Tibial nerve (tissue), 4 donors: ENCODE results near the gene KAT2A. TPM values are rescaled to one million over a fixed set of nuclear protein-coding genes. Genes with fewer than 3 reads are reported as not detected.

ENCODE experiments used
- DNase-seq, 2 donors: peaks; one replicate each; pipeline ENCODE4 v3.0.0-alpha.2; 2019; ENCODE audit warnings: low spot score in 2 of 2
- H3K27ac ChIP-seq, 4 donors: fragments of 200-600 bp; sonication (generic) in 3 of 4; one replicate each; pipeline ENCODE4 v1.5.1; 2017 to 2019; ENCODE audit warnings: mild to moderate bottlenecking in 1 of 4
- H3K27me3 ChIP-seq, 2 donors: fragments of 200-600 bp; sonication (generic) in 1 of 2; one replicate each; pipeline versions ENCODE4 v1.5.1 to v1.6.0; 2017 to 2019
- H3K36me3 ChIP-seq, 3 donors: fragments of 200-600 bp; sonication (generic); one replicate each; pipeline ENCODE4 v1.5.1; 2018 to 2019
- H3K4me1 ChIP-seq, 4 donors: fragments of 200-600 bp; sonication (generic) in 3 of 4; one replicate each; pipeline ENCODE4 v1.5.1; 2017 to 2019
- H3K4me3 ChIP-seq, 4 donors: fragments of 200-600 bp; sonication (generic) in 3 of 4; one replicate each; pipeline ENCODE4 v1.5.1; 2017 to 2019; ENCODE audit warnings: mild to moderate bottlenecking in 1 of 4, moderate library complexity in 1 of 4
- H3K9me3 ChIP-seq, 4 donors: fragments of 200-600 bp; sonication (generic) in 3 of 4; one replicate each; pipeline ENCODE4 v1.5.1; 2017 to 2019
- EP300 ChIP-seq, 2 donors: sonication (generic); formaldehyde crosslinking; IDR thresholded peaks; one replicate each; pipeline ENCODE4 v1.6.1; 2017; ENCODE audit warnings: antibody characterized with exemption in 2 of 2, mild to moderate bottlenecking in 1 of 2
- POLR2A ChIP-seq, 2 donors: fragments of 450-650 bp; IDR thresholded peaks; one replicate each; pipeline ENCODE4 v1.6.1; 2017; ENCODE audit warnings: antibody characterized with exemption in 2 of 2, mild to moderate bottlenecking in 2 of 2, moderate library complexity in 2 of 2
- WGBS, 2 donors: methylation state at CpG; one replicate each; pipeline ENCODE4 v1.1.5; 2018; 5-methylcytosine and 5-hydroxymethylcytosine counted together
- total RNA-seq, 4 donors: library from RNA; depleted of rRNA; stranded (reverse); fragments of >200 nt; gene quantifications; one replicate each; pipeline ENCODE4 v1.1.0, GENCODE V29; 2016
- TF ChIP-seq, protein P1 (sequence below), 5 experiments: fragments of 200-600 bp in 3 of 5; fragments of 450-650 bp in 2 of 5; sonication (generic) in 3 of 5; IDR thresholded peaks; one replicate each; pipeline ENCODE4 v1.5.1; 2016 to 2019; ENCODE audit warnings: antibody characterized with exemption in 5 of 5, mild to moderate bottlenecking in 3 of 5, moderate library complexity in 2 of 5

The KAT2A gene
- total RNA-seq, 4 donors from 2014 or later: 92.2 to 143 (median 105) TPM

DNA sequence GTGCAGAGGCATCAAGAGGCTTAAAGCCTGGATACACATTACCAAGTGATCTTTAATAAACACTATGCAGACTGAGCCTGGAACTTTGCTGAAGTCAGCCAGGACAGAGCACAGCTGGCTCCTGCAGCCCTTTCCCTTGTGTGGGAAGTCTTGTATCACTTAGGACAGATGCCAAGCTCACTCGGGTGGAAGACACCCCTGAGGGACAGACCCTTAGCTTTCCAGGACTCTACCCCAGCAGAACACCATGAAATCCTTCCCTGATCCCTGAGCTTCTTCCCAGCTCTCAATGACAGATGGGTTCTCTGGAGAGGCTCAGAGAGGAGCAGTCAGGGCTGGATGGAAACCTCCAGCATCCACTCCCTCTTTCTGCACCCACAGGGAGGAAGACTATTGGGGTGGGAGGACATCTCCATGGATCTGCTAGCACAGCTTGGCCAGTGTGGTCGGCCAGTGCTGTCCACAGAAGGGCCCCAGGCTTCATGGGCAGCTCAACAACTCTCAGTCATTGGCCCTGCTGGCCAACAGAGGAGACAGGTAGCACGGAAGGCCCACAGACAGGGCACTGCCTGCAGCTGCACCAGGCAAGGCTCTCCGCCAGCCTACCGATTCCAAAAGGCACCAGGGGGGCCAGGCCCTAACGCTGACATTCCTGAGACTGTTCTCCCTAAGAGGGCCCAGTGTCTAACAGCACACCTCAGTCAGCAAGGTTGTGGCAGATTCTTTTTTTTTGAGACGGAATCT lies 17.8 kb upstream of the KAT2A start:
- DNase-seq: no peak
- Histone ChIP-seq H3K27me3 (no peaks in the 10 kb centered on the region), H3K36me3 (peaks cover 0 to 13% (median 0%) of the 10 kb centered on the region in 3 donors), H3K9me3 (no peaks in the 10 kb centered on the region), H3K4me3 (no peak overlapping the region), H3K27ac (no peak overlapping the region), H3K4me1 (peaks cover 0 to 82% (median 34%) of the 10 kb centered on the region in 4 donors)
- no peak for TF ChIP-seq EP300 (IDR thresholded peaks at IDR 0.05)
- TF ChIP-seq, protein P1, sequence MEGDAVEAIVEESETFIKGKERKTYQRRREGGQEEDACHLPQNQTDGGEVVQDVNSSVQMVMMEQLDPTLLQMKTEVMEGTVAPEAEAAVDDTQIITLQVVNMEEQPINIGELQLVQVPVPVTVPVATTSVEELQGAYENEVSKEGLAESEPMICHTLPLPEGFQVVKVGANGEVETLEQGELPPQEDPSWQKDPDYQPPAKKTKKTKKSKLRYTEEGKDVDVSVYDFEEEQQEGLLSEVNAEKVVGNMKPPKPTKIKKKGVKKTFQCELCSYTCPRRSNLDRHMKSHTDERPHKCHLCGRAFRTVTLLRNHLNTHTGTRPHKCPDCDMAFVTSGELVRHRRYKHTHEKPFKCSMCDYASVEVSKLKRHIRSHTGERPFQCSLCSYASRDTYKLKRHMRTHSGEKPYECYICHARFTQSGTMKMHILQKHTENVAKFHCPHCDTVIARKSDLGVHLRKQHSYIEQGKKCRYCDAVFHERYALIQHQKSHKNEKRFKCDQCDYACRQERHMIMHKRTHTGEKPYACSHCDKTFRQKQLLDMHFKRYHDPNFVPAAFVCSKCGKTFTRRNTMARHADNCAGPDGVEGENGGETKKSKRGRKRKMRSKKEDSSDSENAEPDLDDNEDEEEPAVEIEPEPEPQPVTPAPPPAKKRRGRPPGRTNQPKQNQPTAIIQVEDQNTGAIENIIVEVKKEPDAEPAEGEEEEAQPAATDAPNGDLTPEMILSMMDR (IDR thresholded peaks at IDR 0.05): no peak
- TF ChIP-seq POLR2A (IDR thresholded peaks at IDR 0.05): no peak
- 67 to 74% methylated on average over 7 of the region's 7 CpGs for WGBS, 2 donors

DNA sequence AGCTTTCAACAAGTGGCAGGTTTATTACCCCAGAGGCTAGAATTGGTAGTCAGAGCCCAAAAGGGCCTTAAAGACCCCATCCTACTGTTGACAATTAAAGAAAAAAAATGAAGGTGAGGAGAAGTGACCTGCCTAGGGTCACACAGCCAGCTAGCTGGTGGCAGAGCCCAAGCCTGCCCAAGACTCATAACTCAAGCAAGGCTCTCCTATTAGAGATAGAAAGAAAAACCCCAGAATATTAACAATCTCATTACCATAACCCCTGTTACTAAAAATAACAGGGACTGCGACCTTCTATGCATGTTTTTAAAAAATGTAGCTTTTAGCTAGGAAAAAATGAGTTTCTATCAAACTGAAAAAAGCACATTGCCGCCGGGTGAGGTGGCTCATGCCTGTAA lies 15.5 kb upstream of the KAT2A start:
- DNase-seq: no peak
- Histone ChIP-seq H3K4me3 (no peak overlapping the region), H3K27me3 (no peaks in the 10 kb centered on the region), H3K9me3 (no peaks in the 10 kb centered on the region), H3K36me3 (peaks cover 0 to 13% (median 0%) of the 10 kb centered on the region in 3 donors), H3K27ac (peak overlapping the region in 3 of 4 donors; percentile 58 to 66 (median 63)), H3K4me1 (peaks cover 0 to 84% (median 40%) of the 10 kb centered on the region in 4 donors)
- 73 to 86% methylated on average over 3 of the region's 3 CpGs for WGBS, 2 donors
- TF ChIP-seq EP300 (IDR thresholded peaks at IDR 0.05) (no peak), POLR2A (IDR thresholded peaks at IDR 0.05) (no peak)
- TF ChIP-seq, protein P1 (IDR thresholded peaks at IDR 0.05): no peak

GRCh38 chr17:42135664-42136653 lies 14.8 kb upstream of the KAT2A start:
- Histone ChIP-seq H3K36me3 (peaks cover 0 to 13% (median 0%) of the 10 kb centered on the region in 3 donors), H3K4me1 (peaks cover 0 to 84% (median 44%) of the 10 kb centered on the region in 4 donors), H3K9me3 (no peaks in the 10 kb centered on the region), H3K4me3 (no peak overlapping the region), H3K27ac (peak overlapping the region in 3 of 4 donors; percentile 58 to 66 (median 63)), H3K27me3 (no peaks in the 10 kb centered on the region)
- TF ChIP-seq POLR2A (IDR thresholded peaks at IDR 0.05) (no peak), EP300 (IDR thresholded peaks at IDR 0.05) (peak in 1 of 2 donors; percentile 80)
- TF ChIP-seq, protein P1 (IDR thresholded peaks at IDR 0.05): no peak
- 61 to 72% methylated on average over 15 of the region's 15 CpGs for WGBS, 2 donors
- peak in 1 of 2 donors; percentile 41 for DNase-seq

- no peak for DNase-seq
- Histone ChIP-seq H3K27ac (peak overlapping the region in 3 of 4 donors; percentile 48 to 66 (median 58)), H3K27me3 (no peaks in the 10 kb centered on the region), H3K4me1 (peaks cover 0 to 87% (median 46%) of the 10 kb centered on the region in 4 donors), H3K4me3 (no peak overlapping the region), H3K9me3 (no peaks in the 10 kb centered on the region), H3K36me3 (peaks cover 0 to 18% (median 0%) of the 10 kb centered on the region in 3 donors)
- TF ChIP-seq, protein P1 (IDR thresholded peaks at IDR 0.05): no peak
- TF ChIP-seq EP300 (IDR thresholded peaks at IDR 0.05) (no peak), POLR2A (IDR thresholded peaks at IDR 0.05) (no peak)
- WGBS, 2 donors: 91 to 92% methylated on average over 6 of the region's 6 CpGs
Observed at GRCh38 chr17:42135151-42135550, 14.0 kb upstream of the KAT2A start.
